ENCODE results near the gene RGS8.

The RGS8 gene

GRCh38 chr1:182644886-182645285, 39.5 kb downstream of the RGS8 start:
- Mint-ChIP-seq H3K27me3 (peaks cover 2% of the 10 kb centered on the region), H3K36me3 (no peaks in the 10 kb centered on the region)

GRCh38 chr1:182643699-182644098, 40.7 kb downstream of the RGS8 start:
- Mint-ChIP-seq H3K36me3 (no peaks in the 10 kb centered on the region), H3K4me1 (ENCODE audit: low read depth) (no peaks in the 10 kb centered on the region), H3K27me3 (peaks cover 2% of the 10 kb centered on the region), H3K27ac (peak overlapping the region; percentile 64), H3K4me3 (no peak overlapping the region), H3K9me3 (ENCODE audit: low read depth) (no peaks in the 10 kb centered on the region)

More at GRCh38 chr1:182644886-182645285, 39.5 kb downstream of the RGS8 start:
- no peaks in the 10 kb centered on the region for H3K4me1 Mint-ChIP-seq (ENCODE audit: low read depth)
- no peak overlapping the region for H3K4me3 Mint-ChIP-seq
- H3K27ac Mint-ChIP-seq, result no peak overlapping the region
- H3K9me3 Mint-ChIP-seq (ENCODE audit: low read depth), result no peaks in the 10 kb centered on the region

- no peaks in the 10 kb centered on the region for H3K4me1 Mint-ChIP-seq (ENCODE audit: low read depth)
- H3K27ac Mint-ChIP-seq, result no peak overlapping the region
- H3K36me3 Mint-ChIP-seq, result no peaks in the 10 kb centered on the region
- no peak overlapping the region for H3K4me3 Mint-ChIP-seq
- H3K27me3 Mint-ChIP-seq, result no peaks in the 10 kb centered on the region
- no peaks in the 10 kb centered on the region for H3K9me3 Mint-ChIP-seq (ENCODE audit: low read depth)
These were observed 41.9 kb downstream of the RGS8 start for GRCh38 chr1:182642461-182642860.

- Mint-ChIP-seq H3K27me3 (no peaks in the 10 kb centered on the region), H3K4me1 (ENCODE audit: low read depth) (no peaks in the 10 kb centered on the region), H3K9me3 (ENCODE audit: low read depth) (no peaks in the 10 kb centered on the region), H3K36me3 (no peaks in the 10 kb centered on the region), H3K4me3 (no peak overlapping the region), H3K27ac (no peak overlapping the region)
These were observed 42.8 kb downstream of the RGS8 start for GRCh38 chr1:182641561-182641960.

- no peaks in the 10 kb centered on the region for H3K27me3 Mint-ChIP-seq
- H3K27ac Mint-ChIP-seq, result no peak overlapping the region
- H3K4me3 Mint-ChIP-seq, result no peak overlapping the region
- H3K4me1 Mint-ChIP-seq (ENCODE audit: low read depth), result no peaks in the 10 kb centered on the region
- H3K36me3 Mint-ChIP-seq, result no peaks in the 10 kb centered on the region
- no peaks in the 10 kb centered on the region for H3K9me3 Mint-ChIP-seq (ENCODE audit: low read depth)
These were observed 45.1 kb downstream of the RGS8 start for GRCh38 chr1:182639330-182639729.

- Mint-ChIP-seq H3K27me3 (peaks cover 1% of the 10 kb centered on the region), H3K9me3 (ENCODE audit: low read depth) (no peaks in the 10 kb centered on the region), H3K36me3 (no peaks in the 10 kb centered on the region), H3K4me1 (ENCODE audit: low read depth) (no peaks in the 10 kb centered on the region), H3K4me3 (no peak overlapping the region), H3K27ac (no peak overlapping the region)
These were observed 46.6 kb downstream of the RGS8 start for GRCh38 chr1:182637769-182638168.

GRCh38 chr1:182635871-182636270, 48.5 kb downstream of the RGS8 start:
- Mint-ChIP-seq H3K36me3 (no peaks in the 10 kb centered on the region), H3K4me1 (ENCODE audit: low read depth) (peaks cover 10% of the 10 kb centered on the region), H3K9me3 (ENCODE audit: low read depth) (no peaks in the 10 kb centered on the region), H3K27ac (no peak overlapping the region), H3K27me3 (peaks cover 1% of the 10 kb centered on the region), H3K4me3 (no peak overlapping the region)
